ENCODE results near the gene GGN.

The GGN gene

GRCh38 chr19:38385804-38386257, 2.0 kb downstream of the GGN start:
- H3K4me1 ChIP-seq (ENCODE audit: insufficient read depth, low read length), result peaks cover 15% of the 10 kb centered on the region
- H3K27ac ChIP-seq (ENCODE audit: low read depth, low read length), result no peak overlapping the region
- H3K9ac ChIP-seq (ENCODE audit: low read length), result no peak overlapping the region
- peaks cover 21 to 64% of the 10 kb centered on the region in 2 donors for H3K27me3 ChIP-seq (ENCODE audit: control insufficient read depth in 1 of 2, insufficient read depth in 2 of 2, low read length in 2 of 2)
- H3K9me3 ChIP-seq (ENCODE audit: low read length), result no peaks in the 10 kb centered on the region
- no peak overlapping the region for H3K4me3 ChIP-seq (ENCODE audit: low read depth in 1 of 2, low read length in 2 of 2)
- peaks cover 45% of the 10 kb centered on the region for H3K36me3 ChIP-seq (ENCODE audit: insufficient read depth, low read length)

GRCh38 chr19:38385057-38385803, 2.6 kb downstream of the GGN start:
- Histone ChIP-seq H3K27ac (ENCODE audit: low read depth, low read length) (no peak overlapping the region), H3K4me3 (ENCODE audit: low read depth in 1 of 2, low read length in 2 of 2) (no peak overlapping the region), H3K4me1 (ENCODE audit: insufficient read depth, low read length) (peaks cover 15% of the 10 kb centered on the region), H3K36me3 (ENCODE audit: insufficient read depth, low read length) (peaks cover 51% of the 10 kb centered on the region), H3K9ac (ENCODE audit: low read length) (no peak overlapping the region), H3K27me3 (ENCODE audit: control insufficient read depth in 1 of 2, insufficient read depth in 2 of 2, low read length in 2 of 2) (peaks cover 21 to 64% of the 10 kb centered on the region in 2 donors), H3K9me3 (ENCODE audit: low read length) (no peaks in the 10 kb centered on the region)

- peaks cover 21 to 64% of the 10 kb centered on the region in 2 donors for H3K27me3 ChIP-seq (ENCODE audit: control insufficient read depth in 1 of 2, insufficient read depth in 2 of 2, low read length in 2 of 2)
- peaks cover 15% of the 10 kb centered on the region for H3K4me1 ChIP-seq (ENCODE audit: insufficient read depth, low read length)
- no peak overlapping the region for H3K9ac ChIP-seq (ENCODE audit: low read length)
- H3K9me3 ChIP-seq (ENCODE audit: low read length), result no peaks in the 10 kb centered on the region
- peaks cover 56% of the 10 kb centered on the region for H3K36me3 ChIP-seq (ENCODE audit: insufficient read depth, low read length)
- no peak overlapping the region for H3K4me3 ChIP-seq (ENCODE audit: low read depth in 1 of 2, low read length in 2 of 2)
- H3K27ac ChIP-seq (ENCODE audit: low read depth, low read length), result no peak overlapping the region
Observed at GRCh38 chr19:38384209-38385027, 3.4 kb downstream of the GGN start.

GRCh38 chr19:38383743-38384142, 4.1 kb downstream of the GGN start:
- H3K4me1 ChIP-seq (ENCODE audit: insufficient read depth, low read length), result peaks cover 12% of the 10 kb centered on the region
- H3K9me3 ChIP-seq (ENCODE audit: low read length), result no peaks in the 10 kb centered on the region
- peaks cover 63% of the 10 kb centered on the region for H3K36me3 ChIP-seq (ENCODE audit: insufficient read depth, low read length)
- H3K27ac ChIP-seq (ENCODE audit: low read depth, low read length), result no peak overlapping the region
- H3K27me3 ChIP-seq (ENCODE audit: control insufficient read depth in 1 of 2, insufficient read depth in 2 of 2, low read length in 2 of 2), result peaks cover 16 to 58% of the 10 kb centered on the region in 2 donors
- no peak overlapping the region for H3K9ac ChIP-seq (ENCODE audit: low read length)
- H3K4me3 ChIP-seq (ENCODE audit: low read depth in 1 of 2, low read length in 2 of 2), result no peak overlapping the region

GRCh38 chr19:38383184-38383583, 4.7 kb downstream of the GGN start:
- Histone ChIP-seq H3K4me3 (ENCODE audit: low read depth in 1 of 2, low read length in 2 of 2) (no peak overlapping the region), H3K9ac (ENCODE audit: low read length) (no peak overlapping the region), H3K27me3 (ENCODE audit: control insufficient read depth in 1 of 2, insufficient read depth in 2 of 2, low read length in 2 of 2) (peaks cover 15 to 54% of the 10 kb centered on the region in 2 donors), H3K4me1 (ENCODE audit: insufficient read depth, low read length) (peaks cover 9% of the 10 kb centered on the region), H3K27ac (ENCODE audit: low read depth, low read length) (no peak overlapping the region), H3K9me3 (ENCODE audit: low read length) (no peaks in the 10 kb centered on the region), H3K36me3 (ENCODE audit: insufficient read depth, low read length) (peaks cover 66% of the 10 kb centered on the region)

GRCh38 chr19:38381138-38381537, 6.7 kb downstream of the GGN start:
- Histone ChIP-seq H3K9ac (ENCODE audit: low read length) (no peak overlapping the region), H3K4me3 (ENCODE audit: low read depth in 1 of 2, low read length in 2 of 2) (no peak overlapping the region), H3K27ac (ENCODE audit: low read depth, low read length) (no peak overlapping the region), H3K36me3 (ENCODE audit: insufficient read depth, low read length) (peaks cover 76% of the 10 kb centered on the region), H3K4me1 (ENCODE audit: insufficient read depth, low read length) (peaks cover 10% of the 10 kb centered on the region), H3K27me3 (ENCODE audit: control insufficient read depth in 1 of 2, insufficient read depth in 2 of 2, low read length in 2 of 2) (peaks cover 10 to 34% of the 10 kb centered on the region in 2 donors), H3K9me3 (ENCODE audit: low read length) (no peaks in the 10 kb centered on the region)

GRCh38 chr19:38378866-38379265, 9.0 kb downstream of the GGN start:
- Histone ChIP-seq H3K9me3 (ENCODE audit: low read length) (no peaks in the 10 kb centered on the region), H3K36me3 (ENCODE audit: insufficient read depth, low read length) (peaks cover 63% of the 10 kb centered on the region), H3K9ac (ENCODE audit: low read length) (no peak overlapping the region), H3K4me3 (ENCODE audit: low read depth in 1 of 2, low read length in 2 of 2) (no peak overlapping the region), H3K27me3 (ENCODE audit: control insufficient read depth in 1 of 2, insufficient read depth in 2 of 2, low read length in 2 of 2) (peaks cover 0 to 11% of the 10 kb centered on the region in 2 donors), H3K27ac (ENCODE audit: low read depth, low read length) (no peak overlapping the region), H3K4me1 (ENCODE audit: insufficient read depth, low read length) (peaks cover 19% of the 10 kb centered on the region)

- no peaks in the 10 kb centered on the region for H3K9me3 ChIP-seq (ENCODE audit: low read length)
Observed at GRCh38 chr19:38377052-38377451, 10.8 kb downstream of the GGN start.

GRCh38 chr19:38376576-38376975, 11.3 kb downstream of the GGN start:
- no peaks in the 10 kb centered on the region for H3K9me3 ChIP-seq (ENCODE audit: low read length)
- no peak overlapping the region for H3K9ac ChIP-seq (ENCODE audit: low read length)
- peaks cover 19% of the 10 kb centered on the region for H3K4me1 ChIP-seq (ENCODE audit: insufficient read depth, low read length)
- H3K4me3 ChIP-seq (ENCODE audit: low read depth in 1 of 2, low read length in 2 of 2), result no peak overlapping the region
- H3K27me3 ChIP-seq (ENCODE audit: control insufficient read depth in 1 of 2, insufficient read depth in 2 of 2, low read length in 2 of 2), result no peaks in the 10 kb centered on the region
- H3K27ac ChIP-seq (ENCODE audit: low read depth, low read length), result no peak overlapping the region
- peaks cover 40% of the 10 kb centered on the region for H3K36me3 ChIP-seq (ENCODE audit: insufficient read depth, low read length)

More at GRCh38 chr19:38377052-38377451, 10.8 kb downstream of the GGN start:
- H3K27me3 ChIP-seq (ENCODE audit: control insufficient read depth in 1 of 2, insufficient read depth in 2 of 2, low read length in 2 of 2), result peaks cover 0 to 5% of the 10 kb centered on the region in 2 donors
- H3K36me3 ChIP-seq (ENCODE audit: insufficient read depth, low read length), result peaks cover 45% of the 10 kb centered on the region
- no peak overlapping the region for H3K27ac ChIP-seq (ENCODE audit: low read depth, low read length)
- peaks cover 19% of the 10 kb centered on the region for H3K4me1 ChIP-seq (ENCODE audit: insufficient read depth, low read length)
- H3K9ac ChIP-seq (ENCODE audit: low read length), result no peak overlapping the region
- H3K4me3 ChIP-seq (ENCODE audit: low read depth in 1 of 2, low read length in 2 of 2), result no peak overlapping the region

GRCh38 chr19:38375748-38376147, 12.1 kb downstream of the GGN start:
- H3K27ac ChIP-seq (ENCODE audit: low read depth, low read length), result no peak overlapping the region
- H3K4me1 ChIP-seq (ENCODE audit: insufficient read depth, low read length), result peaks cover 19% of the 10 kb centered on the region
- peak overlapping the region; percentile 90 to 96 for H3K4me3 ChIP-seq (ENCODE audit: low read depth in 1 of 2, low read length in 2 of 2)
- H3K27me3 ChIP-seq (ENCODE audit: control insufficient read depth in 1 of 2, insufficient read depth in 2 of 2, low read length in 2 of 2), result no peaks in the 10 kb centered on the region
- H3K36me3 ChIP-seq (ENCODE audit: insufficient read depth, low read length), result peaks cover 32% of the 10 kb centered on the region
- peak overlapping the region; percentile 96 for H3K9ac ChIP-seq (ENCODE audit: low read length)
- H3K9me3 ChIP-seq (ENCODE audit: low read length), result no peaks in the 10 kb centered on the region

GRCh38 chr19:38375098-38375493, 12.7 kb downstream of the GGN start:
- Histone ChIP-seq H3K27ac (ENCODE audit: low read depth, low read length) (peak overlapping the region; percentile 87), H3K27me3 (ENCODE audit: control insufficient read depth in 1 of 2, insufficient read depth in 2 of 2, low read length in 2 of 2) (no peaks in the 10 kb centered on the region), H3K36me3 (ENCODE audit: insufficient read depth, low read length) (peaks cover 26% of the 10 kb centered on the region), H3K9me3 (ENCODE audit: low read length) (no peaks in the 10 kb centered on the region), H3K9ac (ENCODE audit: low read length) (peak overlapping the region; percentile 96), H3K4me3 (ENCODE audit: low read depth in 1 of 2, low read length in 2 of 2) (peak overlapping the region; percentile 90 to 96), H3K4me1 (ENCODE audit: insufficient read depth, low read length) (peaks cover 19% of the 10 kb centered on the region)

Data from muscle layer of colon (tissue), 2 donors.